Ovary (tissue), 3 donors: ENCODE data around the gene ZNF576.

Experiments
- CTCF ChIP-seq, 3 donors: fragments of 450-650 bp in 2 of 3; fragments of 200-600 bp in 1 of 3; IDR thresholded peaks; one replicate each; pipeline versions ENCODE4 v1.5.1 to v1.8.0; 2016 to 2022; ENCODE audit warnings: antibody characterized with exemption in 3 of 3, mild to moderate bottlenecking in 1 of 3
- EP300 ChIP-seq: sonication (generic); formaldehyde crosslinking; IDR thresholded peaks from one replicate; pipeline ENCODE4 v1.6.1; 2017; ENCODE audit warnings: antibody characterized with exemption
- POLR2A ChIP-seq: fragments of 450-650 bp; IDR thresholded peaks from one replicate; pipeline ENCODE4 v1.6.1; 2017; ENCODE audit warnings: antibody characterized with exemption, mild to moderate bottlenecking, moderate library complexity
- donor health status: DM: no; HTN: no; CAD: no.

- TF ChIP-seq CTCF (IDR thresholded peaks at IDR 0.05) (no peak), POLR2A (no peak), EP300 (no peak)
These were observed 44.9 kb downstream of the ZNF576 start for GRCh38 chr19:43641333-43641732.
